HUES6 (cell line): ENCODE measurements around the gene VMP1.
A peak's percentile ranks its signal among the peaks of the same experiment; 100 is the strongest.

Experiments
- H3K27ac ChIP-seq: 2 replicates; pipeline ENCODE4 v1.7.0; 2013; ENCODE audit warnings: low read depth, mild to moderate bottlenecking, low read length, inconsistent platforms
- H3K27me3 ChIP-seq: 2 replicates; pipeline ENCODE4 v1.6.1; 2013; ENCODE audit warnings: low read length; ENCODE audit not compliant: control insufficient read depth, insufficient read depth
- H3K36me3 ChIP-seq: 2 replicates; pipeline ENCODE4 v1.6.1; 2013; ENCODE audit warnings: low read length; ENCODE audit not compliant: control insufficient read depth, insufficient read depth
- H3K4me1 ChIP-seq: 2 replicates; pipeline ENCODE4 v1.6.1; 2013; ENCODE audit warnings: low read length; ENCODE audit not compliant: control insufficient read depth, insufficient read depth
- H3K4me3 ChIP-seq: 2 replicates; pipeline ENCODE4 v1.5.1; 2013; ENCODE audit warnings: low read depth, low read length
- H3K9ac ChIP-seq: one replicate; pipeline ENCODE4 v1.6.1; 2013; ENCODE audit warnings: mild to moderate bottlenecking, low read length
- H3K9me3 ChIP-seq: 2 replicates; pipeline ENCODE4 v1.6.1; 2013; ENCODE audit warnings: low read depth, low read length; ENCODE audit not compliant: control insufficient read depth, insufficient read depth

VMP1 gene

DNA sequence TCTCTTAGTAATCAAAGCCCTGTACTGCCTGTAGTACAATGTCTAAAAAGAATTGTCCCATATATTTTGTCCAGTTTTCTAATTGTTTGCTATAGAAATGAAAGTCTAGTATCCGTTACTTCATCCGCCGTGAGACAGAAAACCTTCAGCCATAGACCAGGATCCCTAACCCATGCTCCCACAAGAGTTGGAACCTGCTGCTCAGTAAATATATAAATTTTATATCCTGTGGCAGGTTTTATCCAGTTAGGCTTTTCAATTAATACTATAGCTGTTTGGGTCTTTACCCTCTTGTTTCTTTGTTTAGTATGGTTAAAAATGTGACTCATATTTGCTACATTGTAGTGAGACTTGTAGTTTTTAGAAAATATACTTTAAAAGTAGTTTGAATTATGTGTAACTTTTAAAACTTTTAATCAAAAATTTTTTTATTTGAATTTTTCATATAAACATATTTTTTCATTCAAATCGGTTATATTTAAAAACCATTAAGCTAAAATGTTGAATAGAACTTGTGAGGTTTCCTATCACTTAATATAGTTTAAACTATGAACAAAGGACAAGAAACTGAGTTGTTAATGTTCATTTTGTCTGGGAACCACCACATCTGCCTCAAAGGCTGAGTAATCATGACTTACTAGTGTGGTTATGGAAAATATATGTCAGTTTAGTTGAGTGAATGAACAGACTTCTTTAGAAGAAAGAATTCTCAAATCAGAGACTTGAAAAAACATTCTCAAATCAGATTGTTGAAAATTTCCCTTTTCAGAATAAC is 54.8 kb downstream of the VMP1 start:
- Histone ChIP-seq H3K27ac (peak overlapping the region; percentile 84; the same call in 1 of the 2 replicates), H3K27me3 (no peaks in the 10 kb centered on the region), H3K36me3 (peaks cover 14% of the 10 kb centered on the region), H3K4me1 (peaks cover 11% of the 10 kb centered on the region), H3K9ac (no peak overlapping the region), H3K4me3 (no peak overlapping the region), H3K9me3 (peaks cover 3% of the 10 kb centered on the region)

DNA sequence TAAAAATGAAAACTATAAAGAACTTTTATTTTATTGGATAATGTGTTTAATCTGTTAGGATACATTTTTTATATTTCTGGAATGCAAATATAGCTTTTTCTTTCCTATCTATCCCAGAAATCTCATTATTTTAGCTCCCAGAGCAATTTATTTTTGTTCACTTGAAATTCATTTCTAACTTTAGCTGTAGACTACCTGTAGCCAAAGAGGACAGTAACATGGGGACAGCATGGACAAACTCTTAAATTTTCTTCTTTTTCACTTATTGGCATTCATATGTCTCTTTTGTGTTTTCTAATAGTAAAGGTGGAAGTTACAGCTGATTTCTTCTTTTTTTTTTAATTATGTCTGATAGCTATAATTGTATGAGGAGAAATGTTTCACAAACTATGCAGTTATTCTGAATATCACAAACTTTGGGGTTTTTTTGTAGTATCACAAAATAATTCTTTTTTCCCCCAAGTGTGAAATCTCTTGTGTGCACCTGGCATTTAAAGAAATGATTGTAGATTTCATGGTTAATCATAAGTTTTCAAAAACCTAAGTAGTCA is 55.4 kb downstream of the VMP1 start:
- Histone ChIP-seq H3K27ac (no peak overlapping the region), H3K36me3 (peaks cover 12% of the 10 kb centered on the region), H3K9me3 (peaks cover 3% of the 10 kb centered on the region), H3K9ac (no peak overlapping the region), H3K27me3 (no peaks in the 10 kb centered on the region), H3K4me1 (peaks cover 11% of the 10 kb centered on the region), H3K4me3 (no peak overlapping the region)

DNA sequence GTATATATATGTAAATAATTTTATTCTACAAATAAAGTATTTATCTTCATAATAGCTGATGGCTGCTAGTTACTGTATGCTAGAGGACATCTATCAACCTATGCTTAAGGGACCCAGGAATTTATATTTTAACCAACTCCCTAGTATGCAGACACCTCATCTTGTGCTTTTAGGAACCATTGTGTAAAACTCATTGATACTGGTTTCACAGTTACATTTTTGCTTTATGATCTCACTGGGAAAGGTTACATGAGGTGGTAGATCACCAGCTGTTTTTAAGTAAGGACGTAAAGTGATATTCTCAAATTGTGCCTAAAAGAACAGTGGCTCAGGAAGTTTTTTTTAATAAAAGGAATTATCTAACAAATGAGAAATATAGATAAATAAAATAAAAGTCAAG is 56.4 kb downstream of the VMP1 start:
- H3K9me3 ChIP-seq, result peaks cover 1% of the 10 kb centered on the region
- no peaks in the 10 kb centered on the region for H3K27me3 ChIP-seq
- H3K9ac ChIP-seq, result no peak overlapping the region
- H3K4me1 ChIP-seq, result peaks cover 11% of the 10 kb centered on the region
- no peak overlapping the region for H3K27ac ChIP-seq
- peaks cover 6% of the 10 kb centered on the region; the same call in 1 of the 2 replicates for H3K36me3 ChIP-seq
- no peak overlapping the region for H3K4me3 ChIP-seq

DNA sequence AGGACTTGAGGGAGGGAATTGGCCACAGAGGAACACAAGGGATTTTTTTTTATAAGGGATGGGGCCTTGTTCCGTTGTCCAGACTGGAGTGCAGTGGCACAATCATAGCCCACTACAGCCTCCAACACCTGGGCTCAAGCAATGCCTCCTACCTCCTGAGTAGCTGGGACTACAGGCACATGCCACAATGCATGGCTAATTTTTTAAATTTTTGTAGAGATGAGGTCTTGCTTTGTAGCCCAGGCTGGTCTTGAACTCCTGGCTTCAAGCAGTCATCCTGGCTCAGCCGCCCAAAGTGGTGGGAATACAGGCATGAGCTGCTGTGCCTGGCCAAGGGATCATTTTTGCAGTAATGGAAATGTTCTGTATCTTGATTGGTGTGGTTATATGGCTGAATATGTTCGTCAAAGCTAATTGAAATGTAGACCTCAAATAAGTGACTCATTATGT is 56.9 kb downstream of the VMP1 start:
- no peak overlapping the region for H3K27ac ChIP-seq
- peaks cover 6% of the 10 kb centered on the region; the same call in 1 of the 2 replicates for H3K36me3 ChIP-seq
- H3K9ac ChIP-seq, result no peak overlapping the region

DNA sequence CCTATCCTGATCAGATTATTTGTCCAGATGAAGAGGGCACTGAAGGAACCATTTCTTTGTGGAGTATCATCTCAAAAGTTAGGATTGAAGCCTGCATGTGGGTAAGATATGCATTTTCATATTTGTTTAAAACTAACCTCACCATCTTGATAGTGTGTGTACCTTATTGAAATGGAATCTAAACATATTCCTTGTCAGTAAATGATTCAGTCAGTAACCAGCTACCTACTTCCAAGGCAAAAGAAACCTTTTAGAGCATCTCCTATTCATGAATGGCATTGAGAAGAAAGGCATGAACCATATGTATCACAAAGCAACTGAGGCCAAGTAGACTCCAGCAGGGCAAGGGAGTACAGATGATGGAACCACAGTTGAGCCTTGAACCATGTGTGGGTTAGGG is 57.6 kb downstream of the VMP1 start:
- Histone ChIP-seq H3K9ac (no peak overlapping the region), H3K36me3 (peaks cover 6% of the 10 kb centered on the region; the same call in 1 of the 2 replicates), H3K9me3 (no peaks in the 10 kb centered on the region), H3K27ac (no peak overlapping the region), H3K4me3 (no peak overlapping the region), H3K27me3 (no peaks in the 10 kb centered on the region), H3K4me1 (peaks cover 19% of the 10 kb centered on the region)

More for the DNA sequence above, 56.9 kb downstream of the VMP1 start:
- no peaks in the 10 kb centered on the region for H3K9me3 ChIP-seq
- no peak overlapping the region for H3K4me3 ChIP-seq
- H3K4me1 ChIP-seq, result peaks cover 12% of the 10 kb centered on the region
- no peaks in the 10 kb centered on the region for H3K27me3 ChIP-seq

DNA sequence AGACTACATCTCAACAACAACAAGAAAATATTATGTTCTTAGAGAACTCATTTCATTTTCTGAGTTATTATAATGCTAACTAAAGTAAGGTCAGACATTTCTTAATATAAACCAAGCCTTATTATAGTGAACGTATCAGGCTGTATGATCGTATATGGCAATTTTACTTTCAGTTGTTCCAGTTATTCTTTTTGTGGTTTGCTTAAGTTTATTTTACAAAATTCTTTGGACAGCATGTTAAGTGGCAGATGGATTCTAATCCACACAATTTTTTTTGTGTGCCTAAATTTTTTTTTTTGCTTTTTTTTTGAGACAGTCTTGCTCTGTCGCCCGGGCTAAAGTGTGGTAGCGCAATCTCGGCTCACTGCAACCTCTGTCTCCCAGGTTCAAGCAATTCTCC is 59.0 kb downstream of the VMP1 start:
- Histone ChIP-seq H3K4me1 (peaks cover 17% of the 10 kb centered on the region), H3K4me3 (no peak overlapping the region), H3K27me3 (no peaks in the 10 kb centered on the region), H3K9me3 (no peaks in the 10 kb centered on the region), H3K9ac (no peak overlapping the region), H3K27ac (no peak overlapping the region), H3K36me3 (peaks cover 6% of the 10 kb centered on the region; the same call in 1 of the 2 replicates)

DNA sequence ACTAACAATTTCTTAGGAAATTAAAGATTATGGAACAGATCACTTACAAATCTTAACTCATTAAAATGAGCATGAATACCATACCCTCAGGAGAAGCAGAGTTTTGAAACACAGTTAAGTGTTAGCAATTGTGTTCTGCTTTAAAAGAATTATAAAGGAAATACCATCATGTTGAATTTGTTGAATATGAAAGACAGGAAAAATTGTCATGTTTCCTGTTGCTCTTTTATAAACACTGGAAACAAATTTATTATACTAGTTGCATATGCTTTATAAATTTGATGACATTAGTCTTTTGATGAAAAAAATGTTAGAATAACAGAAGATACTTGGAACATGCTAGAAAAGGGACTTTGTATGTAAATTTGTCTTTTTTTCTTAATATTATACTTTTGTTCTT is 59.7 kb downstream of the VMP1 start:
- Histone ChIP-seq H3K36me3 (peaks cover 6% of the 10 kb centered on the region; the same call in 1 of the 2 replicates), H3K27ac (no peak overlapping the region), H3K27me3 (no peaks in the 10 kb centered on the region), H3K4me1 (peaks cover 11% of the 10 kb centered on the region), H3K4me3 (no peak overlapping the region), H3K9ac (no peak overlapping the region), H3K9me3 (no peaks in the 10 kb centered on the region)

DNA sequence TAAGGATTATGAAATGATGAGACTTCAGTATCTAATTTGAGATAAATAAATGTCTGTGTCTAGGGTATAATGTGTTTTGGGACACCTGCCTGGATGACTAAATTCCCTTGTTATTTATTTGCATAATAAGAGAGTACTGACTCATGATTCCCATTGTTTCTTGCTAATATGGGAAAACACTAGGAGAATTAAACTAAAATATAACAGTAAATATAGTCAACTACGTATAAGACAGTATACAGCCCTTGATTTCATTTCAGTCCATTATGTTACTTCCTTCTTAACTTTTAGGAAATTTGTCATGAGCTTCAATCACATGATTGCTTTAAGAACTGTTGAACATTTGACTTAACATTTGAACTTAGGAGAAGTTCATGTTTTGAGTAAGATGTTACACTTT is 62.4 kb downstream of the VMP1 start:
- Histone ChIP-seq H3K27ac (peak overlapping the region; percentile 55; the same call in 1 of the 2 replicates), H3K36me3 (peaks cover 18% of the 10 kb centered on the region), H3K4me3 (no peak overlapping the region), H3K27me3 (no peaks in the 10 kb centered on the region), H3K9ac (no peak overlapping the region), H3K9me3 (no peaks in the 10 kb centered on the region), H3K4me1 (peaks cover 11% of the 10 kb centered on the region)

DNA sequence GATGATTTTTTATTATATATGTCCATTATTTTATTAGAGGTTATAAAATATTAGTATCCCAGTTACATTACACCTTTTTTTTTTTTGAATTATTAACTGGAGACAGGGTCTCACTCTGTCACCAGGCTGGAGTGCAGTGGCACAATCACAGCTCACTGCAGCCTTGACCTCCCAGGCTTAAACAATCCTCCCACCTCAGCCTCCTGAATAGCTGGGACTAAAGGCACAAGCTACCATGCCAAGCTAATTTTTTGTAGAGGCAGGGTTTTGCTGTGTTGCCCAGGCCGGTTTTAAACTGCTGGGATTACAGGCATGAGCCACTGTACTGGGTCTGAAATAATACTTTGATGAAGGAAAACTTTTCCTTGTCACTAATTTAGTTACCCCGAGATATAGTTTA is 63.6 kb downstream of the VMP1 start:
- Histone ChIP-seq H3K9ac (no peak overlapping the region), H3K27me3 (no peaks in the 10 kb centered on the region), H3K4me1 (peaks cover 11% of the 10 kb centered on the region), H3K4me3 (no peak overlapping the region), H3K36me3 (peaks cover 24% of the 10 kb centered on the region), H3K27ac (no peak overlapping the region), H3K9me3 (no peaks in the 10 kb centered on the region)

DNA sequence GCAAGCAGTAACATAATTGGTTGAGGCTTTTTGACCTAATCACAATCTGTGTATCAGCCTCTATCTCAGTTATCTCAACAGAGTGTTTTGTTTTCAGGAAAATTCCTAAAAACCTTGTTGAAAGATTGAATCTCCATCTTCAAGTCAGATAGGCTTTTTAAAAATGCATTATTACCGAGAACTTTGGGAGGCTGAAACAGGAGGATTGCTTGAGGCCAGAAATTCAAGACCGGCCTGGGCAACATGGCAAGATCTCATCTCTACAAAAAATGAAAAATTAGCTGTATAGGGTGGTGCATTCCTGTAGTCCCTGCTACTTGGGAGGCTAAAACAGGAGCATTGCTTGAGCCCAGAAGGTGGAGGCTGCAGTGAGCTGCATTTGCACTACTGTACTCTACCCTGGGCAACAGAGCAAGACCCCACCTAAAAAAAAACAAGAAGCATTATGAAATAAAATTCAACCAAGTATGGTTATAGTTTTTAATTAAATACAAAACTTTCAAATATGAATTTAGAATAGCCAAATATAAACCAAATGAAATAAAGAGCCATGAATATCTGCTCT is 68.4 kb downstream of the VMP1 start:
- Histone ChIP-seq H3K9ac (no peak overlapping the region), H3K4me1 (no peaks in the 10 kb centered on the region), H3K36me3 (peaks cover 40% of the 10 kb centered on the region), H3K27ac (no peak overlapping the region), H3K27me3 (no peaks in the 10 kb centered on the region), H3K9me3 (no peaks in the 10 kb centered on the region), H3K4me3 (no peak overlapping the region)

DNA sequence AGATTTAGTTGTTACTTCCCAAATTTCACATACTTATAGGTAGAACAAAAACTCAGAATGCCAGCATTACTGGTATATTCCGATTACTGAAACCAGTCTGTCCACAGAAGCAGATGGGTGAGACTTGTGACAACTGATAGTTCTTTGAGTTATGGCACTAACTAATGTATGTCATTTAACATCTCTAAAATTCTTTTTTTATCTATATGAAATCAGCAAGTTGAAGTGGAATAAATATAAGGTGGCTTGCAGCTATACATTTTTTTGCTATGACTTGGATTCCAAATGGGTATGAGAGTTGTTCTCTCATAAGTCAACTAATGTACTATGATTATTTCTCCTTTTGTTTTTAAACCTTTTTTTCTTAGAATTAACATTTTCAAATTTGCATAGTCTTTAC is 69.1 kb downstream of the VMP1 start:
- H3K27ac ChIP-seq, result no peak overlapping the region
- no peaks in the 10 kb centered on the region for H3K4me1 ChIP-seq
- H3K4me3 ChIP-seq, result no peak overlapping the region
- H3K27me3 ChIP-seq, result no peaks in the 10 kb centered on the region
- H3K36me3 ChIP-seq, result peaks cover 40% of the 10 kb centered on the region
- H3K9me3 ChIP-seq, result no peaks in the 10 kb centered on the region
- no peak overlapping the region for H3K9ac ChIP-seq
